ENCODE data around the gene NFIA.

NFIA gene

DNA sequence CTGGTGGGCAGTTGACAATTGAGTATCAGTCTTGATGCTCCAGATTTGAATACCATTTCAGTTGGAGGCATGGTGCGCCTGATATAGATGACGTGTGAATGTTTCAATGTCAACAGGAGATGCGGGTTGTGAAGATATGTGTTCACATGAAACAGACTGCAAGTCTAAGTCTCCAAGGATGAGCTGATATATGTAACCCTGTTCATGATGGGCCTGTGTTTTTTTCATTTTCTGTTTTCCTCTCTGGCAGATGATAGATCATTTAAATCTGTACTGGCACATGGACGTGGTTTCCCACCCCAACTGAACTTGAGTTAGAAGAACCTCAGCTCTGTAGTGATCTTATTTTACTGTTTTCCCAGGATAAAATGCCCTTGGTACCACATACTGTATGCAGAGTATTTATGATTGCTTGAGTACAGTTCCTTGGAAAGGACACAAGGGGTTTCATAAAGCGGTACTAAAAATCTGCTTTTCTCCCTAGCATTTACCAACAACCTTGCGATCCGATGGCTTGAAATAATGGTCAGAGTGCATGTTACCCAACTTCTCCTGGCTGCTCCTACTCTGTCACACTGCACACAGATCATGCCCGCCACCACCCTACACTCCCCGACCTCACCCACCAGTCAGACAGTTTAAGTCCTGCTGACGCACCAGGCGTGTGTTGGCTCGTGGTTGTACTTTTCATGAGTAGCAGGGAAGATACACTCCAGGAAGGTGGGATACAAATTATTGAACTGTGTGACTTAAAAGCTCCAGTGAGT, 131.1 kb downstream of the NFIA start:
- TF ChIP-seq, protein P1, sequence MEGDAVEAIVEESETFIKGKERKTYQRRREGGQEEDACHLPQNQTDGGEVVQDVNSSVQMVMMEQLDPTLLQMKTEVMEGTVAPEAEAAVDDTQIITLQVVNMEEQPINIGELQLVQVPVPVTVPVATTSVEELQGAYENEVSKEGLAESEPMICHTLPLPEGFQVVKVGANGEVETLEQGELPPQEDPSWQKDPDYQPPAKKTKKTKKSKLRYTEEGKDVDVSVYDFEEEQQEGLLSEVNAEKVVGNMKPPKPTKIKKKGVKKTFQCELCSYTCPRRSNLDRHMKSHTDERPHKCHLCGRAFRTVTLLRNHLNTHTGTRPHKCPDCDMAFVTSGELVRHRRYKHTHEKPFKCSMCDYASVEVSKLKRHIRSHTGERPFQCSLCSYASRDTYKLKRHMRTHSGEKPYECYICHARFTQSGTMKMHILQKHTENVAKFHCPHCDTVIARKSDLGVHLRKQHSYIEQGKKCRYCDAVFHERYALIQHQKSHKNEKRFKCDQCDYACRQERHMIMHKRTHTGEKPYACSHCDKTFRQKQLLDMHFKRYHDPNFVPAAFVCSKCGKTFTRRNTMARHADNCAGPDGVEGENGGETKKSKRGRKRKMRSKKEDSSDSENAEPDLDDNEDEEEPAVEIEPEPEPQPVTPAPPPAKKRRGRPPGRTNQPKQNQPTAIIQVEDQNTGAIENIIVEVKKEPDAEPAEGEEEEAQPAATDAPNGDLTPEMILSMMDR (conservative IDR thresholded peaks at IDR 0.05; ENCODE audit: low read depth, low read length) = no peak
- DNase-seq (ENCODE audit: low read depth) = no peak

DNA sequence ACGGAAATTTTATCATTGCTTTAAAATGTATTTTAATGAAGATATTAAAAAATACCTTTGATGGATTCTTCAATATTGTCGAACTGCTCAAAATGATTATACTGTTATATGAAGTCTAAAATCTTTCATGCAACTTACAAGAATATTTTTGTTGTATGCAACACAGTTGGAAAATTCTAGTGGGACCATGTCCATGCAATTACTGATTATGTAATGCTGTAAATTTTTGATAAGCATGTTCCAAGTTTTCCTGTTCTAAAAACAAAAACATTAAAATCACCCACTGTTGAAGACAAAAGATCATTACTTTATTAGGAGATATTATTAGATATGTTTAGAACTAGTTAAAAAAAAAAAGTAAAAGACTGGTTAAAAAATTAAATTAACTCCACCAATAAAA, 132.8 kb downstream of the NFIA start:
- DNase-seq (ENCODE audit: low read depth) = no peak
- no peak overlapping the region for H3K4me3 ChIP-seq (ENCODE audit: low read depth, low read length)
- TF ChIP-seq, protein P1 (conservative IDR thresholded peaks at IDR 0.05; ENCODE audit: low read depth, low read length) = no peak

More for the DNA sequence above, 131.1 kb downstream of the NFIA start:
- H3K4me3 ChIP-seq (ENCODE audit: low read depth, low read length) = no peak overlapping the region

DNA sequence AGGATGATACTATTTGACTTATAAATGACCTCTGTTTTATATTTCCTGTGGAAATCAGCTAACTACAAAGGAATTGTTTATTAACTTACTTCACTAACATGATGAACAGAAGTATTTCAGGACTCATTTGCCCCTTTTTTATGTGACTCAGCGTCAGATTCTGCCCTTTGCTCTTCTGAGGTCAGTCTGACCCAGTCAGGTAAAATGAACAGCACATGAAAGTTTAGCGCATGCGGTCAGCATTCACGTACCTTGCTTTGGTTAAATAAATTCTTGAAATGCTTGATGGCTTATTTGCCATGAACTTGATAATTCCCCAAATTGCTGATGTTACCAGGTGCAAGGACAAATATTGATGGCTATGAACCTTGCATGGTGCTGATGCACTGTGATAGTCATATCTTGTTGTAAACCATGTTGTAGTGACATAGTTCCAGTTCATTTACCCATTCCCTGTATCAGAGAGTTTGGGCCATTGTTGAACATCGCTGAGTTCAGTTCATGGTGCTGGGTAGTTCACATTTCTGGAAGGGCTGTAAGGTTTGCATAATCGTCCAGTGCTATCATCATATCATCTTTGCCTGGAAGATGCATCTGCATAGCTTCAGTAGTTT, 133.4 kb downstream of the NFIA start:
- no peak for DNase-seq (ENCODE audit: low read depth)
- TF ChIP-seq, protein P1 (conservative IDR thresholded peaks at IDR 0.05; ENCODE audit: low read depth, low read length) = no peak
- H3K4me3 ChIP-seq (ENCODE audit: low read depth, low read length) = no peak overlapping the region

DNA sequence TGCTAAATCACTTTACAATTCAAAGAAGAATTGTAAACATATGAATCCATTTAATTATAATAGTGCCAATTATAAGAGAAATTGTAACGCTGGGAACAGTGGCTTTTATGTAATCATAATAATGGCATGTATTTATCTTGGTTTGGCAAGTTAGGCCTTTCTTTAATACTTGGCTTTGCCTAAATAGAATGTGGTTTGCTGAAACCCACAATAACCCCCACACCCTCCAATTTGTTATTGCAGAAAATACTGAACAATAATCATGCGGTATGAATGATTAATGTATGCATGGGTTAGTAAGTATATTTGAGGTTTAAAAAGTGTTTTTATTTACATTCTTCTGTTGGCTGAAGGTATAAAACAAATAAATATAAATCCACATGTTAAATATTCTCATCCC, 138.2 kb downstream of the NFIA start:
- no peak for DNase-seq (ENCODE audit: low read depth)
- TF ChIP-seq, protein P1 (conservative IDR thresholded peaks at IDR 0.05; ENCODE audit: low read depth, low read length) = no peak

DNA sequence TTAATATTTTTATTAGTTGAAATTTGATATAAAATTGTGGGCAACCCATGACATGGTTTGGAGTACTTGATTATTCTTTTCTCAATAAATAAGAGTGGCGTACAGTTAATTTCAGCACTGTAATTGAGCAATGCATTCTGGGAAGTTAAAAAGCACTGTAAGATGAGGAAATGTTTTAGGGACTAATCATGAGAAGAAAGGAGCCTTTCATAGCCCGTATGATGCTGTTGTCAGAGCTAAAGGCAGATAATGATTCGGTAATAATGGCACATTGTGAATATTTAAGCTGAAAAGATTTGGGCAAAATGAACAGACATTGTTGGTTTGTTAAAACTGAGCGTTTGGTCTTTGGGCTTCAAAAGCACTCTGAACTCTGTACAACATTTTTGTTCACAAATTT, 139.3 kb downstream of the NFIA start:
- DNase-seq (ENCODE audit: low read depth) = peak; percentile 28
- TF ChIP-seq, protein P1 (conservative IDR thresholded peaks at IDR 0.05; ENCODE audit: low read depth, low read length) = no peak
- H3K4me3 ChIP-seq (ENCODE audit: low read depth, low read length) = no peak overlapping the region

More for the DNA sequence above, 138.2 kb downstream of the NFIA start:
- no peak overlapping the region for H3K4me3 ChIP-seq (ENCODE audit: low read depth, low read length)

DNA sequence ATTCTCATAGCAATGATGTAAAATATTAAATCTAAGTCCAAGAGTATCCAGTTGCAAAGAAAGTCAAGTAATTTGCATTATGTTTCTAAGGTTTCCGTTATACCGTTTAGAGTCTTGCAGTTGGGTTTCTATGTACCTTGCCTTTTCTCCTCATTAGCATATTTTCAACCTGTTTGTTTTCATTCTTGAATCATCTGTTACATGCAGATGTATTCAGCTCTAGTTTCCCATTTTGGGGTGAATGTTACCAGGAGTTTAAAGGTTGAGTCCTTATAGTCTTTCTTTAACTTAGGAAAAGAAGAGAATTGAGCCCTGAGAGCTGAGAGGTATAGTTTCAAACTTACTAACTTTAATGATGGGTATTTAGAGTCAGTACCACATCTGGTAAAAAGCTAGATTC, 139.9 kb downstream of the NFIA start:
- TF ChIP-seq, protein P1 (conservative IDR thresholded peaks at IDR 0.05; ENCODE audit: low read depth, low read length) = no peak
- no peak for DNase-seq (ENCODE audit: low read depth)
- no peak overlapping the region for H3K4me3 ChIP-seq (ENCODE audit: low read depth, low read length)

DNA sequence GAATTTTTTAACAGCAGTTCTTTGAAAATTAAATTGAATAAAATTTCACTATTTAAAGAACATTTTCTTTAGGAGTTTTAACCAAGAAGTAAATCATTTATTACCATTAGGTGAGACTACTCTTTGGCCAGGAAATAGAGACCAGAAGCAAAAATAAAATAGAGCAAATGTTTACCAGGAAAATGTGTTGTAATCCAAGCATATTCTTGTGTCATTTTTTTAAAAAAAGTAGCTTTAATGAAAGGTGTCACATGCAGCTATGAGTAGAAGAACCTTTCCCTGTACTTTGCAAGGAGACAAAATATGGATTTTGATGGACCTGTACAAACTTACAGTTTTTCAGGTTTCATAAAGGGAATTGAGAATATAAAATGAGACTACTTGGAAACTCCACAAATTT, 140.8 kb downstream of the NFIA start:
- no peak for DNase-seq (ENCODE audit: low read depth)
- TF ChIP-seq, protein P1 (conservative IDR thresholded peaks at IDR 0.05; ENCODE audit: low read depth, low read length) = no peak
- no peak overlapping the region for H3K4me3 ChIP-seq (ENCODE audit: low read depth, low read length)

All from choroid plexus epithelial cell (primary cell).